SK-N-MC (cell line): ENCODE results near the gene PFKFB3.

Experiments used
- FOXP2 ChIP-seq: optimal IDR thresholded peaks from 2 replicates; pipeline ENCODE3; 2011; ENCODE audit warnings: mild to moderate bottlenecking, moderate library complexity; ENCODE audit not compliant: insufficient read depth; ENCODE audit errors: extremely low read length, control extremely low read depth
- POLR2AphosphoS5 ChIP-seq: IDR thresholded peaks from 2 replicates; pipeline ENCODE4 v1.6.1; 2012; ENCODE audit warnings: mild to moderate bottlenecking, low read depth, low read length, borderline replicate concordance

GRCh38 chr10:6182454-6183098, 20.2 kb upstream of the PFKFB3 start:
- TF ChIP-seq FOXP2 (no peak), POLR2AphosphoS5 (no peak)
